Lower leg skin (tissue), 4 donors: ENCODE measurements around the gene ICOS. TPM values are rescaled to one million over a fixed set of nuclear protein-coding genes. Genes with fewer than 3 reads are reported as not detected.

Source experiments
- DNase-seq, 2 donors: peaks; one replicate each; pipeline ENCODE4 v3.0.0-alpha.2; 2019; ENCODE audit warnings: low spot score in 2 of 2
- H3K4me3 ChIP-seq: fragments of 200-600 bp; sonication (generic); 2 replicates; pipeline ENCODE4 v1.5.1; 2017; ENCODE audit warnings: mild to moderate bottlenecking, low read depth; ENCODE audit not compliant: poor library complexity, severe bottlenecking
- POLR2A ChIP-seq, 2 donors: fragments of 450-650 bp; IDR thresholded peaks; one replicate each; pipeline ENCODE4 v1.6.1; 2016 to 2017; ENCODE audit warnings: antibody characterized with exemption in 2 of 2, mild to moderate bottlenecking in 1 of 2, moderate library complexity in 1 of 2
- WGBS, 2 donors: methylation state at CpG; one replicate each; pipeline ENCODE4 v1.1.5; 2018; 5-methylcytosine and 5-hydroxymethylcytosine counted together
- intact Hi-C: fragments of 100-400 bp; cut with DNase I; formaldehyde crosslinking; loops from one replicate; pipeline ENCODE4 v1.15.0; 2023; ENCODE audit warnings: low total_unique reads
- total RNA-seq, 4 donors: library from RNA; depleted of rRNA; stranded (reverse); fragments of >200 nt; gene quantifications; one replicate each; pipeline ENCODE4 v1.1.0, GENCODE V29; 2016
- TF ChIP-seq, protein P1 (sequence below), 3 donors: fragments of 450-650 bp; IDR thresholded peaks; one replicate each; pipeline ENCODE4 v1.5.1; 2016; ENCODE audit warnings: antibody characterized with exemption in 3 of 3, mild to moderate bottlenecking in 3 of 3, moderate library complexity in 2 of 3

ICOS gene
- total RNA-seq, 4 donors from 2014 or later, result 0.25 TPM; not detected in 3

DNA sequence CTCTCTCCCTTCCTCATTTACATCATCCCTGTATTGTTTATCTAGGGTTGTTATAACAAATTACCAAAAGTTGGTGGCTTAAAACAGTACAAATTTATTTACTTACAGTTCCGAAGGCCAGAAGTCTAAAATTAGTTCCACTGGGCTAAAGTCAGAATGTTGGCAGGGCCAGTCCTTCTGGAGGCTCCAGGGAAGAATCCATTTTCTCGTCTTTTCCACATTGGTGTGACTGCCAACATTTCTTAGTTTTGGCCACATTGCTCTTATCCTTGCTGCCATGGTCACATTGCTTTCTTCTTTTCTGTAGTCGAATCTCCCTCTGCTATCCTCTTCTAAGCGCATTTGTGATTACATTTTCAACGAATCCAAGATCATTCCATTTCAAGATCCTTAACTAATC, 34.7 kb downstream of the ICOS start:
- no peak for TF ChIP-seq POLR2A (IDR thresholded peaks at IDR 0.05)
- TF ChIP-seq, protein P1, sequence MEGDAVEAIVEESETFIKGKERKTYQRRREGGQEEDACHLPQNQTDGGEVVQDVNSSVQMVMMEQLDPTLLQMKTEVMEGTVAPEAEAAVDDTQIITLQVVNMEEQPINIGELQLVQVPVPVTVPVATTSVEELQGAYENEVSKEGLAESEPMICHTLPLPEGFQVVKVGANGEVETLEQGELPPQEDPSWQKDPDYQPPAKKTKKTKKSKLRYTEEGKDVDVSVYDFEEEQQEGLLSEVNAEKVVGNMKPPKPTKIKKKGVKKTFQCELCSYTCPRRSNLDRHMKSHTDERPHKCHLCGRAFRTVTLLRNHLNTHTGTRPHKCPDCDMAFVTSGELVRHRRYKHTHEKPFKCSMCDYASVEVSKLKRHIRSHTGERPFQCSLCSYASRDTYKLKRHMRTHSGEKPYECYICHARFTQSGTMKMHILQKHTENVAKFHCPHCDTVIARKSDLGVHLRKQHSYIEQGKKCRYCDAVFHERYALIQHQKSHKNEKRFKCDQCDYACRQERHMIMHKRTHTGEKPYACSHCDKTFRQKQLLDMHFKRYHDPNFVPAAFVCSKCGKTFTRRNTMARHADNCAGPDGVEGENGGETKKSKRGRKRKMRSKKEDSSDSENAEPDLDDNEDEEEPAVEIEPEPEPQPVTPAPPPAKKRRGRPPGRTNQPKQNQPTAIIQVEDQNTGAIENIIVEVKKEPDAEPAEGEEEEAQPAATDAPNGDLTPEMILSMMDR (IDR thresholded peaks at IDR 0.05), result no peak
- intact Hi-C loops, result no loop called here
- 52 to 64% methylated on average over 5 of the region's 5 CpGs for WGBS, 2 donors
- no peak overlapping the region for H3K4me3 ChIP-seq
- no peak for DNase-seq

GRCh38 chr2:203972066-203972465, 35.5 kb downstream of the ICOS start:
- DNase-seq, result no peak
- TF ChIP-seq POLR2A (IDR thresholded peaks at IDR 0.05), result no peak
- TF ChIP-seq, protein P1 (IDR thresholded peaks at IDR 0.05), result no peak
- H3K4me3 ChIP-seq, result no peak overlapping the region
- intact Hi-C loops, result no loop called here

- no peak for DNase-seq
- no peak overlapping the region for H3K4me3 ChIP-seq
- TF ChIP-seq, protein P1 (IDR thresholded peaks at IDR 0.05), result no peak
- TF ChIP-seq POLR2A (IDR thresholded peaks at IDR 0.05), result no peak
- intact Hi-C loops, result no loop called here
- 95 to 99% methylated on average over 2 of the region's 2 CpGs for WGBS, 2 donors
Measured at GRCh38 chr2:203973000-203973399, 36.4 kb downstream of the ICOS start.

DNA sequence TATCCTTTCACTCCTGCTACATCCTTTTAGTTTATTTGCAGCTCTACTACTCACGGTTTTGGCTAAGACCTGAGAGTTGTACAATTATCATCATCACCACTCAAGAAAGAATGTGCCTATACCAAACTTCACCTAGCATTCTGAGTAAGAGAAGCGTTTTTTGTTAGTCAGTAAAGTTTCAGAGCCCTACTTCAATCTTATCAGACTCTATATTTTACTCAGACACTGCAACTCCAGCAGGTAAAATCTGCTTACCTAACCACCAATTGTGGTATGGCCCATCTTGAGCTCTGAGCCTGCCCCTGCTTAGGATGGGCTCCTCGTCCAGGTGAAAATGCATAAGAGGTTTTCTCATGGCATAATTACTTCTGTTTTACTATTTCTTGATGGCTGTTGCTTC, 37.1 kb downstream of the ICOS start:
- H3K4me3 ChIP-seq, result no peak overlapping the region
- WGBS, 2 donors, result 78 to 87% methylated on average over 3 of the region's 3 CpGs
- TF ChIP-seq, protein P1 (IDR thresholded peaks at IDR 0.05), result no peak
- TF ChIP-seq POLR2A (IDR thresholded peaks at IDR 0.05), result no peak
- DNase-seq, result no peak
- intact Hi-C loops, result no loop called here

DNA sequence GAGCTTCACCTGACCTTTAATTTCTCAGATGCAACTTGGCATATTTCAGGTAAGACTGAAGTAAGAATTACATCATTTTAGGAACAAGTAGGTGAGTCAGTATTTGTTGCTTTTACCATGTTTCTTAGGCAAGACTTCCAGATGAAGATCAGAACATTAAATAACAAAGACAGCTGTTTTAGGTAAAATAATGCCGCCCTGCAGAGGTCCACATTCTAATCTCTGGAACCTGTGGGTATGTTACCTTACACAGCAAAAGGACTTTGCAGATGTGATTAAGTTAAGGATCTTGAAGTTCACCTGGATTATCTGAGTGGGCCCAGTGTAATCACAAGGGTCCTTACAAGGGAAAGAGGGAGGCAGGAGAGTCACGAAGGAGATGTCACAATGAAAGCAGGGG, 39.3 kb downstream of the ICOS start:
- H3K4me3 ChIP-seq, result no peak overlapping the region
- intact Hi-C loops, result no loop called here
- 95% methylated on average over 2 of the region's 2 CpGs for WGBS, 2 donors
- DNase-seq, result no peak
- TF ChIP-seq, protein P1 (IDR thresholded peaks at IDR 0.05), result no peak
- TF ChIP-seq POLR2A (IDR thresholded peaks at IDR 0.05), result no peak

- WGBS, 2 donors, result 87 to 88% methylated on average over 3 of the region's 3 CpGs
- intact Hi-C loops, result no loop called here
Measured at GRCh38 chr2:203982276-203982675, 45.7 kb downstream of the ICOS start.

More at GRCh38 chr2:203982276-203982675, 45.7 kb downstream of the ICOS start:
- H3K4me3 ChIP-seq, result no peak overlapping the region
- no peak for TF ChIP-seq POLR2A (IDR thresholded peaks at IDR 0.05)
- TF ChIP-seq, protein P1 (IDR thresholded peaks at IDR 0.05), result no peak
- DNase-seq, result no peak
